Smooth muscle cell (in vitro differentiated cells): ENCODE results near the gene GRM3. TPM values are rescaled to one million over a fixed set of nuclear protein-coding genes. Genes with fewer than 3 reads are reported as not detected.

Experiments
- DNase-seq: peaks from one replicate; lab custom pipeline; 2025; ENCODE audit not compliant: unreplicated experiment; lab: John Stamatoyannopoulos, UW
- H2AFZ ChIP-seq: fragments of 200-600 bp; sonication (generic); 2 replicates; pipeline ENCODE4 v1.6.0; 2016; ENCODE audit warnings: antibody characterized with exemption, low read depth, mild to moderate bottlenecking
- H3F3A ChIP-seq: fragments of 200-600 bp; sonication (generic); 2 replicates; pipeline ENCODE4 v1.6.0; 2017; ENCODE audit warnings: antibody characterized with exemption, low read depth
- H3K27ac ChIP-seq: fragments of 200-600 bp; sonication (generic); 2 replicates; pipeline ENCODE4 v1.5.1; 2016; ENCODE audit warnings: low read depth, mild to moderate bottlenecking
- H3K27me3 ChIP-seq: fragments of 200-600 bp; sonication (generic); 2 replicates; pipeline ENCODE4 v1.6.1; 2016; ENCODE audit warnings: low read depth, mild to moderate bottlenecking
- H3K36me3 ChIP-seq: fragments of 200-600 bp; sonication (generic); 2 replicates; pipeline ENCODE4 v1.5.1; 2016; ENCODE audit warnings: low read depth
- H3K4me1 ChIP-seq: fragments of 200-600 bp; sonication (generic); 2 replicates; pipeline ENCODE4 v1.5.1; 2016; ENCODE audit warnings: low read depth
- H3K4me2 ChIP-seq: fragments of 200-600 bp; sonication (generic); 2 replicates; pipeline ENCODE4 v1.6.0; 2016; ENCODE audit warnings: mild to moderate bottlenecking
- H3K4me3 ChIP-seq: fragments of 200-600 bp; sonication (generic); 2 replicates; pipeline ENCODE4 v1.5.1; 2016; ENCODE audit warnings: mild to moderate bottlenecking
- H3K79me2 ChIP-seq: fragments of 200-600 bp; sonication (generic); 2 replicates; pipeline ENCODE4 v1.6.0; 2016; ENCODE audit warnings: low read depth, mild to moderate bottlenecking
- H3K9ac ChIP-seq: fragments of 200-600 bp; sonication (generic); 2 replicates; pipeline ENCODE4 v1.6.0; 2016; ENCODE audit warnings: low read depth
- H3K9me3 ChIP-seq: fragments of 200-600 bp; sonication (generic); replicated peaks from 2 replicates; pipeline ENCODE4 v1.5.1; 2016; ENCODE audit warnings: low read depth
- H4K20me1 ChIP-seq: fragments of 200-600 bp; sonication (generic); 2 replicates; pipeline ENCODE4 v1.6.0; 2016; ENCODE audit warnings: low read depth
- WGBS: methylation state at CpG from one replicate; pipeline ENCODE4 v1.1.7; 2016; ENCODE audit warnings: low lambda C conversion rate; 5-methylcytosine and 5-hydroxymethylcytosine counted together
- polyA plus RNA-seq: library from polyadenylated mRNA; unstranded; fragments of >200 nt; fragmentation: Nextera tagmentation; extraction: Ambion mirVana; gene quantifications from 2 replicates; pipeline ENCODE4 v1.2.1, GENCODE V29; 2016
- total RNA-seq: library from RNA; depleted of rRNA; stranded (reverse); fragments of >200 nt; gene quantifications from 2 replicates; pipeline ENCODE4 v1.2.3, GENCODE V29; 2014
- TF ChIP-seq, protein P1 (sequence below): fragments of 200-600 bp; sonication (generic); IDR thresholded peaks from 2 replicates; pipeline ENCODE4 v1.5.1; 2017; ENCODE audit warnings: borderline replicate concordance, mild to moderate bottlenecking, antibody characterized with exemption; ENCODE audit not compliant: insufficient read depth, poor library complexity, severe bottlenecking

Gene GRM3
- total and polyA plus RNA-seq, 2 experiments from 2014 or later = 0.35 TPM; not detected in 1

DNA sequence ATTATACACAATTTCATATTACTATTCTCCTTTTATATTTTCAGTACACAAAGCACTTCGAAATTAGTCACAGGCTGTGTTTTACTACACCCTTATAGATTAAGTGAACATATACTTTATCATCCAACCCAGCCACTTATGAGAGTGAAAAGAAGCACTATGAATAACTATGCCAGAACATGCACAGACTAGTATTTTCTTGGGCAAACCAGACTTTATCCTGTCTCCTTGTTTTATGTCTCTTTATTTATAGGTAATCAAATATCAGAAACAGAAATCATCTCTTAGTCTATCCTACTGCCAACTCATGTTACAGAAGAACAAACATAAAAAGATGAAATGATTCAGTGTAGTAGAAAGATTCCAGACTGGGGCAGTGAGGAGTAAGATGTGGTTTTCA lies 171.8 kb downstream of the GRM3 start:
- H3K9ac ChIP-seq = no peak overlapping the region
- no peaks in the 10 kb centered on the region for H3K27me3 ChIP-seq
- no peak overlapping the region for H3K27ac ChIP-seq
- H3K4me2 ChIP-seq = no peak overlapping the region
- no peaks in the 10 kb centered on the region for H3K9me3 ChIP-seq
- no peak overlapping the region for H2AFZ ChIP-seq
- no peaks in the 10 kb centered on the region for H3F3A ChIP-seq
- no peak for DNase-seq
- no peaks in the 10 kb centered on the region for H3K36me3 ChIP-seq
- H3K4me1 ChIP-seq = no peaks in the 10 kb centered on the region
- no peaks in the 10 kb centered on the region for H4K20me1 ChIP-seq
- no peaks in the 10 kb centered on the region for H3K79me2 ChIP-seq
- WGBS = 91% methylated on average over 1 of the region's 1 CpG
- TF ChIP-seq, protein P1, sequence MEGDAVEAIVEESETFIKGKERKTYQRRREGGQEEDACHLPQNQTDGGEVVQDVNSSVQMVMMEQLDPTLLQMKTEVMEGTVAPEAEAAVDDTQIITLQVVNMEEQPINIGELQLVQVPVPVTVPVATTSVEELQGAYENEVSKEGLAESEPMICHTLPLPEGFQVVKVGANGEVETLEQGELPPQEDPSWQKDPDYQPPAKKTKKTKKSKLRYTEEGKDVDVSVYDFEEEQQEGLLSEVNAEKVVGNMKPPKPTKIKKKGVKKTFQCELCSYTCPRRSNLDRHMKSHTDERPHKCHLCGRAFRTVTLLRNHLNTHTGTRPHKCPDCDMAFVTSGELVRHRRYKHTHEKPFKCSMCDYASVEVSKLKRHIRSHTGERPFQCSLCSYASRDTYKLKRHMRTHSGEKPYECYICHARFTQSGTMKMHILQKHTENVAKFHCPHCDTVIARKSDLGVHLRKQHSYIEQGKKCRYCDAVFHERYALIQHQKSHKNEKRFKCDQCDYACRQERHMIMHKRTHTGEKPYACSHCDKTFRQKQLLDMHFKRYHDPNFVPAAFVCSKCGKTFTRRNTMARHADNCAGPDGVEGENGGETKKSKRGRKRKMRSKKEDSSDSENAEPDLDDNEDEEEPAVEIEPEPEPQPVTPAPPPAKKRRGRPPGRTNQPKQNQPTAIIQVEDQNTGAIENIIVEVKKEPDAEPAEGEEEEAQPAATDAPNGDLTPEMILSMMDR = no peak
- no peak overlapping the region for H3K4me3 ChIP-seq

DNA sequence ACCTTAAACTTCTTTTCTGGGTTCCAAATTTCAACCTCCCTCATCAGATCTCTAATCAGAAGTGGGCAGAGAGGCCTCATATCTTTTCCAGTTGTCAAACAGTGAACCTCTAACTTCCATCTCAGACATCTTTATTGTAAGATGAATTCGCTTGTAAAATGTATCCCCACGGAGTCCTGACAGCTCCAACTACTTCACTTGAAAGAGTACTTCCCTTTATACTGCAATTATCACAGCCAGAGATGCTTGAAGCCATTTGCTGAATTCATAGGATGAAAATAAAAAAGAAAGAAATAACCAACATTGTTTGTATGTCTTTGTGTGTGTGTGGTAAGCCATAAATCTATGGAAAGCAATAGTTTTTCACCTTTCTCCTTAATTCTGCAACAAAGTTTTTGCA lies 175.2 kb downstream of the GRM3 start:
- Histone ChIP-seq H3K9ac (no peak overlapping the region), H3K4me2 (no peak overlapping the region), H2AFZ (no peak overlapping the region), H3K4me3 (no peak overlapping the region), H3K27ac (no peak overlapping the region), H3K79me2 (no peaks in the 10 kb centered on the region), H3K36me3 (no peaks in the 10 kb centered on the region), H4K20me1 (no peaks in the 10 kb centered on the region), H3K9me3 (no peaks in the 10 kb centered on the region), H3K4me1 (no peaks in the 10 kb centered on the region), H3K27me3 (no peaks in the 10 kb centered on the region), H3F3A (no peaks in the 10 kb centered on the region)
- 67% methylated on average over 2 of the region's 2 CpGs for WGBS
- no peak for DNase-seq
- TF ChIP-seq, protein P1 = no peak

DNA sequence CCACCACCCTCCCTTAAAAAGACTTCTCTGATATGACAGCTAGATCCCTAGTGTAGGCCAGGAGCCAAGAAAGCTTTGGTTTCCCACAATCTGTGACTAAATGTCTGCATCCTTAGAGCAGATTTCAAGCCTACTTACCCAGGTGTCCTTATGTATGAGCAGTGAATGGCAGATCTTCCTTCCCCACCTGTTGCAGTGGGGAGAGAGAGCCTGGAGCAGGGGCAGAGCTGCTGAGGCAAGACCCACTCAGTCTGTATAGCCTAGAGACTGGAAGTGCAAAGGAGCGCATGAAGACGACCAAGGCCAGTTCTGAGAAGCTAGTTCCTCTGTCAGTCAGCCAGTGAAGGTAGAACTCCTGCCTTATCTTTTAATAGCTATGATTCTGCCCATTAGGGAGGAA lies 180.1 kb downstream of the GRM3 start:
- Histone ChIP-seq H3K27me3 (no peaks in the 10 kb centered on the region), H3K4me2 (no peak overlapping the region), H3K79me2 (no peaks in the 10 kb centered on the region), H4K20me1 (no peaks in the 10 kb centered on the region), H3K36me3 (no peaks in the 10 kb centered on the region), H3K27ac (no peak overlapping the region), H3K4me3 (no peak overlapping the region), H3F3A (no peaks in the 10 kb centered on the region), H3K4me1 (no peaks in the 10 kb centered on the region), H3K9ac (no peak overlapping the region), H3K9me3 (no peaks in the 10 kb centered on the region), H2AFZ (no peak overlapping the region)
- 89% methylated on average over 2 of the region's 2 CpGs for WGBS
- no peak for DNase-seq
- TF ChIP-seq, protein P1 = no peak

DNA sequence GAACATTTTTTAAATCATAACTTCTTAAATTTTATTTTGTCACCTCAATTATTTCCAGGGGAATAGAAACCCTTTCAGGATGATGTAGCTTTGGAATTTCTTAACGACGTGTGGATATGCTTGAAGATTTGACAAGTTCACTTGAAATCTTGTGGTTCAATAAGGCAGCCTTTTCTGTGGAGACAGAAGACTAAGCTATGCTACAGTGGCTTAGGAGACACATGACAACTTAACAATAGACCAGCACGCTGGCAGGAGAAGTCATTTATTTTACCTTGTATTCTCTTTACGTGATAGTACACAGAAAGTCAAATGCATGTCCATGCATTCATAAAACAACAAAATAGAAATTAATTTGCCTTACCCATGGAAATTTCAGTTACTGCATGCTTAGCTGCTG lies 181.6 kb downstream of the GRM3 start:
- no peak overlapping the region for H2AFZ ChIP-seq
- no peak overlapping the region for H3K9ac ChIP-seq
- 85% methylated on average over 4 of the region's 4 CpGs for WGBS
- no peak overlapping the region for H3K4me3 ChIP-seq
- H3K79me2 ChIP-seq = no peaks in the 10 kb centered on the region
- DNase-seq = no peak
- no peaks in the 10 kb centered on the region for H3K9me3 ChIP-seq
- no peaks in the 10 kb centered on the region for H3F3A ChIP-seq
- TF ChIP-seq, protein P1 = no peak
- H3K4me1 ChIP-seq = no peaks in the 10 kb centered on the region
- no peak overlapping the region for H3K27ac ChIP-seq
- H4K20me1 ChIP-seq = no peaks in the 10 kb centered on the region
- H3K36me3 ChIP-seq = no peaks in the 10 kb centered on the region
- no peaks in the 10 kb centered on the region for H3K27me3 ChIP-seq
- H3K4me2 ChIP-seq = no peak overlapping the region
